K562 (cell line): ENCODE data around the gene AMFR. TPM values are rescaled to one million over a fixed set of nuclear protein-coding genes. Genes with fewer than 3 reads are reported as not detected.

Experiments
- ATAC-seq: fragments of 200-7000 bp; cut with Tn5 transposase; 3 replicates; pipeline ENCODE4 v1.9.1; 2020; ENCODE audit warnings: moderate library complexity
- BruUV-seq: library from RNA; stranded (reverse); fragments of 400-500 nt; replicated peaks from 2 replicates; lab custom pipeline; 2021; lab: Mats Ljungman, UMichigan
- CTCF ChIA-PET: fragments of 300-600 bp; formaldehyde crosslinking; extraction: SDS; loops from one replicate; lab custom pipeline; 2021; ENCODE audit warnings: low intra/inter-chr PET ratio; lab: Yijun Ruan, JAX
- POLR2A ChIA-PET: fragments of 300-600, 350-650 bp; sonication (Branson Sonifier 250); formaldehyde crosslinking; extraction: SDS; loops from one replicate; lab custom pipeline; 2021; ENCODE audit warnings: antibody characterized with exemption, inconsistent platforms; lab: Yijun Ruan, JAX
- DNase-seq, 4 experiments: peaks; one replicate each; pipeline versions ENCODE4 v3.0.0 to v3.0.0-alpha.2; 2011 to 2018; ENCODE audit warnings: low spot score in 3 of 4, mixed read lengths in 3 of 4; ENCODE audit errors: extremely low read depth in 1 of 4
- FAIRE-seq: peaks from 2 replicates; lab custom pipeline; 2011; peaks lifted over from hg19 to GRCh38; lab: Jason Lieb, UNC
- H2AFZ ChIP-seq: 2 replicates; pipeline ENCODE4 v1.6.0; 2011; ENCODE audit warnings: low read depth, low read length, control low read depth, inconsistent platforms
- H3K27ac ChIP-seq: fragments of 200-600 bp; 3 replicates; pipeline ENCODE4 v1.8.0; 2011; ENCODE audit warnings: low read depth, mild to moderate bottlenecking, control low read depth, inconsistent platforms, low read length, moderate library complexity, mixed read lengths; ENCODE audit errors: extremely low read depth
- H3K27me3 ChIP-seq, 2 experiments: fragments of 300-600 bp in 1 of 2; 2 replicates in 1 of 2; 3 replicates in 1 of 2; pipeline versions ENCODE4 v1.6.0 to v1.8.0; 2011; ENCODE audit warnings: inconsistent platforms in 2 of 2, low read length in 2 of 2, mild to moderate bottlenecking in 1 of 2, mixed read lengths in 1 of 2, moderate library complexity in 1 of 2; ENCODE audit not compliant: control insufficient read depth in 2 of 2, insufficient read depth in 2 of 2
- H3K36me3 ChIP-seq: fragments of 300-600 bp; 3 replicates; pipeline ENCODE4 v1.8.0; 2011; ENCODE audit warnings: mild to moderate bottlenecking, low read length, inconsistent platforms; ENCODE audit not compliant: control insufficient read depth, insufficient read depth
- H3K4me1 ChIP-seq, 2 experiments: fragments of 200-600 bp in 1 of 2; replicated peaks in 1 of 2; 2 replicates in 1 of 2; 3 replicates in 1 of 2; pipeline versions ENCODE4 v1.5.1 to v1.8.0; 2011; ENCODE audit warnings: inconsistent platforms in 2 of 2, low read length in 2 of 2, mild to moderate bottlenecking in 1 of 2, mixed read lengths in 1 of 2, moderate library complexity in 1 of 2; ENCODE audit not compliant: control insufficient read depth in 2 of 2, insufficient read depth in 2 of 2
- H3K4me2 ChIP-seq: 2 replicates; pipeline ENCODE4 v1.6.1; 2011; ENCODE audit warnings: low read length, control low read depth, inconsistent platforms, mixed read lengths; ENCODE audit not compliant: insufficient read depth
- H3K4me3 ChIP-seq: fragments of 200-600 bp; sonication (generic), shearing (Covaris generic); 2 replicates; pipeline ENCODE4 v1.5.1; 2016; ENCODE audit warnings: control low read depth, inconsistent platforms
- H3K79me2 ChIP-seq: fragments of 200-600 bp; 3 replicates; pipeline ENCODE4 v1.8.0; 2011; ENCODE audit warnings: low read length, inconsistent platforms; ENCODE audit not compliant: control insufficient read depth, insufficient read depth
- H3K9ac ChIP-seq, 2 experiments: 2 replicates each; pipeline versions ENCODE4 v1.6.0 to v1.6.1; 2011; ENCODE audit warnings: low read depth in 2 of 2, low read length in 2 of 2, control low read depth in 1 of 2, inconsistent platforms in 1 of 2, mild to moderate bottlenecking in 1 of 2, mixed read lengths in 1 of 2; ENCODE audit not compliant: insufficient read depth in 1 of 2
- H3K9me1 ChIP-seq: one replicate; pipeline ENCODE4 v1.6.0; 2011; ENCODE audit warnings: inconsistent platforms, mild to moderate bottlenecking, low read length, moderate library complexity; ENCODE audit not compliant: control insufficient read depth, insufficient read depth
- H3K9me3 ChIP-seq: replicated peaks from 2 replicates; pipeline ENCODE4 v1.5.1; 2011; ENCODE audit warnings: low read depth, low read length, inconsistent platforms; ENCODE audit not compliant: control insufficient read depth, insufficient read depth
- H4K20me1 ChIP-seq: replicated peaks from 2 replicates; pipeline ENCODE4 v1.6.1; 2011; ENCODE audit warnings: low read length, inconsistent platforms, mixed read lengths; ENCODE audit not compliant: control insufficient read depth, insufficient read depth
- ATF1 ChIP-seq, 2 experiments: fragments of 450-650 bp in 1 of 2; IDR thresholded peaks; 2 replicates each; pipeline ENCODE4 v1.6.1; 2016; ENCODE audit warnings: missing compliant biosample characterization in 1 of 2, missing genetic modification characterization in 1 of 2
- E2F3 ChIP-seq: fragments of 250-450 bp; sonication (Bioruptor Pico); IDR thresholded peaks from 2 replicates; pipeline ENCODE4 v1.4.0; 2020; ENCODE audit warnings: mild to moderate bottlenecking
- MEF2D ChIP-seq: conservative IDR thresholded peaks from 2 replicates; pipeline ENCODE4 v1.6.1; 2016; ENCODE audit warnings: low read depth, missing genetic modification characterization, missing compliant biosample characterization
- MIER1 ChIP-seq: fragments of 450-650 bp; IDR thresholded peaks from 2 replicates; pipeline ENCODE4 v1.6.1; 2016; ENCODE audit warnings: antibody characterized with exemption, mild to moderate bottlenecking, low read depth
- NCOA1 ChIP-seq: fragments of 450-650 bp; IDR thresholded peaks from 2 replicates; pipeline ENCODE4 v1.6.1; 2016; ENCODE audit warnings: low read depth
- PTTG1 ChIP-seq: fragments of 450-650 bp; IDR thresholded peaks from 2 replicates; pipeline ENCODE4 v1.6.1; 2016; ENCODE audit warnings: low read depth, mild to moderate bottlenecking, missing genetic modification characterization, missing compliant biosample characterization
- SMARCA4 ChIP-seq: fragments of 450-650 bp; IDR thresholded peaks from 2 replicates; pipeline ENCODE4 v1.6.1; 2016
- STAT5B ChIP-seq: fragments of 250-450 bp; sonication (Bioruptor Pico); IDR thresholded peaks from 2 replicates; pipeline ENCODE4 v1.8.0; 2021; ENCODE audit warnings: mild to moderate bottlenecking, inconsistent platforms
- ZNF707 ChIP-seq: fragments of 250-450 bp; sonication (Bioruptor Pico); conservative IDR thresholded peaks from 2 replicates; pipeline ENCODE4 v1.8.0; 2022; ENCODE audit warnings: inconsistent platforms, mild to moderate bottlenecking, moderate library complexity
- WGBS: fragments of 100-300 bp; shearing (Covaris generic); methylation state at CpG from one replicate; pipeline ENCODE4 v1.1.6; 2016; ENCODE audit warnings: low coverage, mixed read lengths; ENCODE audit not compliant: insufficient coverage; ENCODE audit errors: missing lambda C conversion rate; 5-methylcytosine and 5-hydroxymethylcytosine counted together
- in situ Hi-C: fragments of 300-500 bp; cut with MboI; formaldehyde crosslinking; loops from 4 replicates; pipeline ENCODE4 v1.15.0; 2018; ENCODE audit warnings: inconsistent platforms, mixed read lengths
- intact Hi-C: fragments of 100-400 bp; cut with micrococcal nuclease; formaldehyde crosslinking; loops from 2 replicates; pipeline ENCODE4 v1.14.2; 2022
- polyA plus RNA-seq, 8 experiments: library from polyadenylated mRNA; depleted of rRNA in 4 of 8; stranded (reverse) in 5 of 8; unstranded in 3 of 8; fragments of >200 nt; fragmentation: Nextera tagmentation in 2 of 8; fragmentation: Illumina TruSeq in 1 of 8; extraction: Ambion mirVana in 2 of 8; extraction: Trizol in 1 of 8; gene quantifications; 2 replicates each; pipeline versions ENCODE4 v1.2.1 to v1.2.3, GENCODE V29; 2011 to 2014; ENCODE audit warnings: inconsistent platforms in 1 of 8, missing spikeins in 1 of 8
- total RNA-seq, 7 experiments: library from RNA; depleted of rRNA in 6 of 7; stranded (reverse); fragments of >200 nt in 6 of 7; fragmentation: Illumina TruSeq in 2 of 7; extraction: Trizol in 2 of 7; gene quantifications; 2 replicates each; pipeline versions ENCODE4 v1.2.1 to v1.2.3, GENCODE V29; 2011 to 2021; ENCODE audit warnings: low replicate concordance in 1 of 7
- TF ChIP-seq, protein P1 (sequence below): fragments of 450-650 bp; IDR thresholded peaks from 2 replicates; pipeline ENCODE4 v1.6.1; 2016; ENCODE audit warnings: borderline replicate concordance

Gene AMFR
- total and polyA plus RNA-seq, 9 of the 15 experiments (the other 6 are each of a cell fraction or from before 2014, with no cell fraction given), result 15.6 to 113 (median 58.4) TPM

DNA sequence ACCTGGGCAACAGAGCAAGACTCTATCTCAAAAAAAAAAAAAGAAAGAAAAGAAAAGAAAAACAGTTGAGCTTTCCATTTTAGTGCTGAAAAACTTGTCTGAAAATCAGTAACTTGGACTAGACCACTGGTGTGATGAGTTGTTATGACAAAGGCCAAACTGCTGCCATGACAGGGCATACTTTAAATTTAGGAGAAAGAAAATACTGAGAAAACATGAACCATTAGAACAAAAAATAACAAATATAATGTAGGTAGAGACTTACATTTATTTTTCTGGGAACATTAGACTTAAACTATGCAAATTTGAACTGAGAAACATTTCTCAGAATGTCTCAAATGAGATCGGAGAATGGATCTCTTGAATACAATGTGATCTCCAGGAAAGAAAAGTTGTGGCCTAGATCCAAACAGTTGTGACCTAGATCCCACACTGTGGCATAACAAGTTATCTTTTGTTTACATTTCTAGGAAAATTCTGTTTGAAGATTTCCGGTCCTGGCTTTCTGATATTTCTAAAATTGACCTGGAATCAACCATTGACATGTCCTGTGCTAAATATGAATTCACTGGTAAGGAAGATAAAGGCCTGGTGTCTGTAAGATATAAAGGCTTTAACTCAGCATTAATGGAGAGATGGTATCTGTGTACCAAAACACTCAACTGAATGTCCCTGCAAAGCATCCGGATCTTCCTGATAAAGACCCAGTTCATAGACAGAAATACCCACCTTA is 36.9 kb upstream of the AMFR start:
- Histone ChIP-seq H3K27me3 (no peaks in the 10 kb centered on the region), H3K36me3 (peaks cover 84% of the 10 kb centered on the region), H3K4me3 (no peak overlapping the region), H3K79me2 (0 out of 3 replicates have a peak, but pooled peaks cover 13% of the 10 kb centered on the region), H3K4me1 (peaks cover 4 to 22% of the 10 kb centered on the region in 2 experiments; a peak in 4 of 5 replicates), H2AFZ (no peak overlapping the region; the same call in 1 of the 2 replicates), H3K9me1 (no peaks in the 10 kb centered on the region), H3K9me3 (no peaks in the 10 kb centered on the region), H4K20me1 (no peaks in the 10 kb centered on the region), H3K4me2 (no peak overlapping the region; the same call in 1 of the 2 replicates), H3K9ac (0 out of 4 replicates have a peak overlapping the region, but pooled peaks of 1 of the 2 experiments have one; percentile 22), H3K27ac (peak overlapping the region; percentile 72)
- intact Hi-C loops, result no loop called here
- DNase-seq, result peak; percentile 27 to 62 (median 40)
- POLR2A ChIA-PET, result interaction anchor here (0.7 to 2.8 kb wide), 3 partner anchors 8 to 11 kb away, joined by 3 to 17 read pairs (median 4); partner anchors contain the start of genes NUDT21 and OGFOD1
- peak; percentile 71 for FAIRE-seq
- in situ Hi-C loops, result no loop called here
- no TSS peak for BruUV-seq
- ATAC-seq, result peak; percentile 72
- CTCF ChIA-PET, result no interaction called here
- WGBS, result 0% methylated on average over 3 of the region's 3 CpGs
- TF ChIP-seq ATF1 (CRISPR knock-in tag; IDR thresholded peaks at IDR 0.05) (no peak), ATF1 (tag; IDR thresholded peaks at IDR 0.05) (no peak; the same call in 1 of the 2 replicates), MIER1 (no peak), PTTG1 (tag) (peak; percentile 72), NCOA1 (peak; percentile 82), STAT5B (no peak), ZNF707 (CRISPR knock-in tag) (no peak), SMARCA4 (peak; percentile 89), E2F3 (CRISPR knock-in tag) (no peak), MEF2D (tag) (peak; percentile 99)
- TF ChIP-seq, protein P1, sequence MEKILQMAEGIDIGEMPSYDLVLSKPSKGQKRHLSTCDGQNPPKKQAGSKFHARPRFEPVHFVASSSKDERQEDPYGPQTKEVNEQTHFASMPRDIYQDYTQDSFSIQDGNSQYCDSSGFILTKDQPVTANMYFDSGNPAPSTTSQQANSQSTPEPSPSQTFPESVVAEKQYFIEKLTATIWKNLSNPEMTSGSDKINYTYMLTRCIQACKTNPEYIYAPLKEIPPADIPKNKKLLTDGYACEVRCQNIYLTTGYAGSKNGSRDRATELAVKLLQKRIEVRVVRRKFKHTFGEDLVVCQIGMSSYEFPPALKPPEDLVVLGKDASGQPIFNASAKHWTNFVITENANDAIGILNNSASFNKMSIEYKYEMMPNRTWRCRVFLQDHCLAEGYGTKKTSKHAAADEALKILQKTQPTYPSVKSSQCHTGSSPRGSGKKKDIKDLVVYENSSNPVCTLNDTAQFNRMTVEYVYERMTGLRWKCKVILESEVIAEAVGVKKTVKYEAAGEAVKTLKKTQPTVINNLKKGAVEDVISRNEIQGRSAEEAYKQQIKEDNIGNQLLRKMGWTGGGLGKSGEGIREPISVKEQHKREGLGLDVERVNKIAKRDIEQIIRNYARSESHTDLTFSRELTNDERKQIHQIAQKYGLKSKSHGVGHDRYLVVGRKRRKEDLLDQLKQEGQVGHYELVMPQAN, result no peak
